GM23338 (cell line): ENCODE data around the gene AP2M1. TPM values are rescaled to one million over a fixed set of nuclear protein-coding genes. Genes with fewer than 3 reads are reported as not detected.
A peak's percentile ranks its signal among the peaks of the same experiment; 100 is the strongest.

ENCODE experiments used
- ATAC-seq: fragments of 200-7000 bp; cut with Tn5 transposase; 3 replicates; pipeline ENCODE4 v1.9.1; 2020
- DNase-seq: peaks from one replicate; pipeline ENCODE4 v3.0.0-alpha.2; 2015; ENCODE audit warnings: low spot score
- H2AFZ ChIP-seq: fragments of 200-600 bp; sonication (generic); 2 replicates; pipeline ENCODE4 v1.8.0; 2016; ENCODE audit warnings: antibody characterized with exemption, mild to moderate bottlenecking, moderate library complexity
- H3F3A ChIP-seq: fragments of 200-600 bp; sonication (generic); replicated peaks from 2 replicates; pipeline ENCODE4 v1.8.0; 2017; ENCODE audit warnings: antibody characterized with exemption, mixed run types, low read depth
- H3K27ac ChIP-seq: fragments of 200-600 bp; sonication (generic); 2 replicates; pipeline ENCODE4 v1.6.1; 2016; ENCODE audit warnings: low read depth
- H3K27me3 ChIP-seq: fragments of 200-600 bp; sonication (generic); 2 replicates; pipeline ENCODE4 v1.8.0; 2016; ENCODE audit warnings: mild to moderate bottlenecking, mixed run types, moderate library complexity; ENCODE audit not compliant: insufficient read depth
- H3K36me3 ChIP-seq: fragments of 200-600 bp; sonication (generic); 2 replicates; pipeline ENCODE4 v1.8.0; 2016; ENCODE audit warnings: mild to moderate bottlenecking; ENCODE audit not compliant: insufficient read depth
- H3K4me1 ChIP-seq: fragments of 200-600 bp; sonication (generic); 2 replicates; pipeline ENCODE4 v1.8.0; 2016; ENCODE audit warnings: mild to moderate bottlenecking, moderate library complexity; ENCODE audit not compliant: insufficient read depth
- H3K4me2 ChIP-seq: fragments of 200-600 bp; sonication (generic); 2 replicates; pipeline ENCODE4 v1.7.1; 2017; ENCODE audit warnings: mixed run types
- H3K4me3 ChIP-seq: fragments of 200-600 bp; sonication (generic); 2 replicates; pipeline ENCODE4 v1.6.1; 2016; ENCODE audit warnings: mixed run types
- H3K79me2 ChIP-seq: fragments of 200-600 bp; sonication (generic); replicated peaks from 2 replicates; pipeline ENCODE4 v1.8.0; 2017; ENCODE audit warnings: mild to moderate bottlenecking; ENCODE audit not compliant: insufficient read depth
- H3K9me2 ChIP-seq: fragments of 200-600 bp; sonication (generic); 2 replicates; pipeline ENCODE4 v1.8.0; 2017; ENCODE audit not compliant: insufficient read depth
- H4K20me1 ChIP-seq: fragments of 200-600 bp; sonication (generic); replicated peaks from 2 replicates; pipeline ENCODE4 v1.8.0; 2017; ENCODE audit warnings: mild to moderate bottlenecking; ENCODE audit not compliant: insufficient read depth
- H3K27ac Mint-ChIP-seq: 2 replicates; pipeline ENCODE4 v1.8.0; 2020; ENCODE audit warnings: inconsistent platforms, mild to moderate bottlenecking, moderate library complexity, mixed read lengths
- H3K27me3 Mint-ChIP-seq: 3 replicates; pipeline ENCODE4 v1.8.0; 2022; ENCODE audit warnings: low read depth, mild to moderate bottlenecking, moderate library complexity, mixed read lengths, inconsistent platforms; ENCODE audit not compliant: insufficient read depth, poor library complexity
- H3K36me3 Mint-ChIP-seq: 3 replicates; pipeline ENCODE4 v1.8.0; 2021; ENCODE audit warnings: low read depth, mild to moderate bottlenecking, inconsistent platforms, moderate library complexity, mixed read lengths
- H3K4me1 Mint-ChIP-seq: 3 replicates; pipeline ENCODE4 v1.8.0; 2020; ENCODE audit warnings: mild to moderate bottlenecking, inconsistent platforms, mixed read lengths
- H3K4me3 Mint-ChIP-seq: 3 replicates; pipeline ENCODE4 v1.8.0; 2021; ENCODE audit warnings: moderate library complexity, mild to moderate bottlenecking, inconsistent platforms, mixed read lengths
- H3K9me3 Mint-ChIP-seq: 3 replicates; pipeline ENCODE4 v1.8.0; 2020; ENCODE audit warnings: moderate library complexity, mild to moderate bottlenecking, inconsistent platforms, mixed read lengths
- CTCF ChIP-seq, 2 experiments: fragments of 200-600 bp in 1 of 2; sonication (generic) in 1 of 2; conservative IDR thresholded peaks; 2 replicates each; pipeline versions ENCODE4 v1.5.1 to v1.6.1; 2016 to 2017; ENCODE audit warnings: antibody characterized with exemption in 2 of 2, low read depth in 2 of 2, mild to moderate bottlenecking in 2 of 2, moderate library complexity in 1 of 2
- ETS1 ChIP-seq: IDR thresholded peaks from 2 replicates; pipeline ENCODE4 v1.6.1; 2016; ENCODE audit warnings: antibody characterized with exemption
- EZH2 ChIP-seq: fragments of 200-600 bp; sonication (generic); IDR thresholded peaks from one replicate; pipeline ENCODE4 v1.8.0; 2017; ENCODE audit warnings: antibody characterized with exemption, mild to moderate bottlenecking, low read depth; ENCODE audit not compliant: unreplicated experiment
- REST ChIP-seq: IDR thresholded peaks from one replicate; pipeline ENCODE4 v1.6.1; 2018; ENCODE audit warnings: antibody characterized with exemption; ENCODE audit not compliant: unreplicated experiment
- polyA plus RNA-seq: library from polyadenylated mRNA; unstranded; fragments of >200 nt; fragmentation: Nextera tagmentation; extraction: Ambion mirVana; gene quantifications from 2 replicates; pipeline ENCODE4 v1.2.1, GENCODE V29; 2016
- total RNA-seq: library from RNA; depleted of rRNA; stranded (reverse); fragments of >200 nt; shearing (Covaris generic); gene quantifications from 2 replicates; pipeline ENCODE4 v1.2.3, GENCODE V29; 2014

Gene AP2M1
- total and polyA plus RNA-seq, 2 experiments from 2014 or later = 215 to 305 TPM

GRCh38 chr3:184192889-184193288 is 18.2 kb downstream of the AP2M1 start:
- no peak overlapping the region for H3K4me2 ChIP-seq
- peaks cover 17% of the 10 kb centered on the region for H3K79me2 ChIP-seq
- peaks cover 5% of the 10 kb centered on the region; the same call in 1 of the 2 replicates for H4K20me1 ChIP-seq
- no peaks in the 10 kb centered on the region for H3F3A ChIP-seq
- H3K27ac ChIP-seq = no peak overlapping the region
- TF ChIP-seq EZH2 = no peak
- peaks cover 4% of the 10 kb centered on the region for H3K27me3 Mint-ChIP-seq
- H3K36me3 Mint-ChIP-seq = peaks cover 65% of the 10 kb centered on the region
- DNase-seq (no peak), ATAC-seq (no peak)
- H3K36me3 ChIP-seq = peaks cover 13% of the 10 kb centered on the region
- H3K4me3 ChIP-seq = no peak overlapping the region
- H3K27ac Mint-ChIP-seq = 0 out of 2 replicates have a peak overlapping the region, but pooled peaks have one; percentile 19
- no peaks in the 10 kb centered on the region for H3K9me3 Mint-ChIP-seq
- H3K4me3 Mint-ChIP-seq = no peak overlapping the region
- H2AFZ ChIP-seq = no peak overlapping the region
- H3K4me1 Mint-ChIP-seq = no peaks in the 10 kb centered on the region
- no peaks in the 10 kb centered on the region for H3K9me2 ChIP-seq
- H3K4me1 ChIP-seq = no peaks in the 10 kb centered on the region
- no peaks in the 10 kb centered on the region for H3K27me3 ChIP-seq

GRCh38 chr3:184193991-184194539 is 19.4 kb downstream of the AP2M1 start:
- no peaks in the 10 kb centered on the region for H3K9me3 Mint-ChIP-seq
- ATAC-seq (no peak), DNase-seq (no peak)
- Histone ChIP-seq H3K27me3 (no peaks in the 10 kb centered on the region), H3F3A (no peaks in the 10 kb centered on the region), H4K20me1 (peaks cover 5% of the 10 kb centered on the region; the same call in 1 of the 2 replicates), H3K79me2 (peaks cover 6% of the 10 kb centered on the region; the same call in 1 of the 2 replicates), H3K4me2 (no peak overlapping the region), H3K36me3 (peaks cover 10% of the 10 kb centered on the region), H3K4me3 (no peak overlapping the region), H3K27ac (no peak overlapping the region), H2AFZ (no peak overlapping the region), H3K4me1 (no peaks in the 10 kb centered on the region), H3K9me2 (no peaks in the 10 kb centered on the region)
- TF ChIP-seq ETS1 (no peak), CTCF (conservative IDR thresholded peaks at IDR 0.05; ENCODE audit: low read depth in 2 of 2) (no peak), REST (no peak)
- H3K4me1 Mint-ChIP-seq = no peaks in the 10 kb centered on the region
- peaks cover 2% of the 10 kb centered on the region for H3K27me3 Mint-ChIP-seq
- no peak overlapping the region for H3K27ac Mint-ChIP-seq
- peaks cover 53% of the 10 kb centered on the region for H3K36me3 Mint-ChIP-seq
- no peak overlapping the region for H3K4me3 Mint-ChIP-seq
